Measurements from ENCODE around the gene APOOL.

Gene APOOL

DNA sequence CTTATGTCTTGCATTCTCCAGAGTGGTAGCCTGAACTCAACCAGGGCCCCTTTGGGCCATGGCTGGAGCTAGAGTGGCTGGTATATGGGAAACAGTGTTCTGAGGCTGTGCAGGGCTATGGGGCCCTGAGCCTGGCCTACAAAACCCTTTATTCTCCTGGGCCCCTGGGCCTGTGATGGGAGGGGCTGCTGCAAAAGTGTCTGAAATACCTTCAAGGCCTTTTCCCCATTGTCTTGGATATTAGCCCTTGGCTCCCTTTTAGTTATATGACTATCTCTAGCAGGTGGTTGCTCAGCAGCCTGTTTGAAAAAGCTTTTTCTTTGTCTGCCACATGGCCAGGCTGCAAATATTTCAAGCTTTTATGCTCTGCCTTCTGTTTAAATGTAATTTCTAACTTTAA is 22.5 kb downstream of the APOOL start:
- no peaks in the 10 kb centered on the region; the same call in 1 of the 2 replicates for H3K36me3 ChIP-seq (ENCODE audit: insufficient read depth, low read length)
- no peak overlapping the region for H3K4me3 ChIP-seq (ENCODE audit: low read depth, low read length, poor library complexity, severe bottlenecking)
- no peaks in the 10 kb centered on the region for H3K27me3 ChIP-seq (ENCODE audit: insufficient read depth, low read length)
- no peak overlapping the region for H2AFZ ChIP-seq (ENCODE audit: low read length)
- no peaks in the 10 kb centered on the region for H4K20me1 ChIP-seq (ENCODE audit: insufficient read depth, low read length)
- H3K9me2 ChIP-seq (ENCODE audit: low read depth, low read length): no peaks in the 10 kb centered on the region
- no peaks in the 10 kb centered on the region for H3K79me2 ChIP-seq (ENCODE audit: insufficient read depth, low read length)
- TF ChIP-seq, protein P1, sequence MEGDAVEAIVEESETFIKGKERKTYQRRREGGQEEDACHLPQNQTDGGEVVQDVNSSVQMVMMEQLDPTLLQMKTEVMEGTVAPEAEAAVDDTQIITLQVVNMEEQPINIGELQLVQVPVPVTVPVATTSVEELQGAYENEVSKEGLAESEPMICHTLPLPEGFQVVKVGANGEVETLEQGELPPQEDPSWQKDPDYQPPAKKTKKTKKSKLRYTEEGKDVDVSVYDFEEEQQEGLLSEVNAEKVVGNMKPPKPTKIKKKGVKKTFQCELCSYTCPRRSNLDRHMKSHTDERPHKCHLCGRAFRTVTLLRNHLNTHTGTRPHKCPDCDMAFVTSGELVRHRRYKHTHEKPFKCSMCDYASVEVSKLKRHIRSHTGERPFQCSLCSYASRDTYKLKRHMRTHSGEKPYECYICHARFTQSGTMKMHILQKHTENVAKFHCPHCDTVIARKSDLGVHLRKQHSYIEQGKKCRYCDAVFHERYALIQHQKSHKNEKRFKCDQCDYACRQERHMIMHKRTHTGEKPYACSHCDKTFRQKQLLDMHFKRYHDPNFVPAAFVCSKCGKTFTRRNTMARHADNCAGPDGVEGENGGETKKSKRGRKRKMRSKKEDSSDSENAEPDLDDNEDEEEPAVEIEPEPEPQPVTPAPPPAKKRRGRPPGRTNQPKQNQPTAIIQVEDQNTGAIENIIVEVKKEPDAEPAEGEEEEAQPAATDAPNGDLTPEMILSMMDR (IDR thresholded peaks at IDR 0.05; ENCODE audit: low read length): no peak
- TF ChIP-seq EZH2 (IDR thresholded peaks at IDR 0.05; ENCODE audit: borderline replicate concordance, low read length): no peak
- no peak overlapping the region for H3K4me2 ChIP-seq (ENCODE audit: low read length)
- no peaks in the 10 kb centered on the region for H3K9me3 ChIP-seq (ENCODE audit: low read length)
- H3F3A ChIP-seq (ENCODE audit: insufficient read depth, low read length): no peaks in the 10 kb centered on the region
- H3K4me1 ChIP-seq (ENCODE audit: insufficient read depth, low read length, severe bottlenecking): no peaks in the 10 kb centered on the region
- no peak overlapping the region for H3K9ac ChIP-seq (ENCODE audit: low read length)
- H3K27ac ChIP-seq (ENCODE audit: low read depth, low read length, poor library complexity, severe bottlenecking): no peak overlapping the region

DNA sequence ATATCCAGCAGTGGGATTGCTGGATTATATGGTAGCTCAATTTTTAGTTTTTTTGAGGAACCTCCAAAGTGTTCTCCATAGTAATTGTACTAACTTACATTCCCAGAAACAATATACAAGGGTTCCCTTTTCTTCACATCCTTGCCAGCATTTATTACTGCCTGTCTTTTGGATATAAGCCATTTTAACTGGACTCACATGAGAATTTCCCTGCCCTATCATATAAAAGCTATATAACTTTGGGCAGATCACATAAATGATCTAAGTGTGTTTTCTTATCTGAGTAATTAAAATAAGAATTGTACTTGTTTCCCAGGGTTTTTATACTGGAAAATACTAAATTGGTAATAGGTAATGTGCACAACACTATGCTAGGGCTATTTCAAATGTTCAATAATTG is 25.4 kb downstream of the APOOL start:
- no peak overlapping the region for H3K27ac ChIP-seq (ENCODE audit: low read depth, low read length, poor library complexity, severe bottlenecking)
- no peaks in the 10 kb centered on the region for H3K9me2 ChIP-seq (ENCODE audit: low read depth, low read length)
- H3K9me3 ChIP-seq (ENCODE audit: low read length): no peaks in the 10 kb centered on the region
- TF ChIP-seq, protein P1 (IDR thresholded peaks at IDR 0.05; ENCODE audit: low read length): no peak
- TF ChIP-seq EZH2 (IDR thresholded peaks at IDR 0.05; ENCODE audit: borderline replicate concordance, low read length): no peak
- H4K20me1 ChIP-seq (ENCODE audit: insufficient read depth, low read length): no peaks in the 10 kb centered on the region
- no peaks in the 10 kb centered on the region for H3K36me3 ChIP-seq (ENCODE audit: insufficient read depth, low read length)
- H3K79me2 ChIP-seq (ENCODE audit: insufficient read depth, low read length): no peaks in the 10 kb centered on the region
- H3K27me3 ChIP-seq (ENCODE audit: insufficient read depth, low read length): no peaks in the 10 kb centered on the region
- H3F3A ChIP-seq (ENCODE audit: insufficient read depth, low read length): no peaks in the 10 kb centered on the region
- H2AFZ ChIP-seq (ENCODE audit: low read length): no peak overlapping the region
- no peak overlapping the region for H3K4me2 ChIP-seq (ENCODE audit: low read length)
- H3K4me1 ChIP-seq (ENCODE audit: insufficient read depth, low read length, severe bottlenecking): no peaks in the 10 kb centered on the region
- no peak overlapping the region for H3K4me3 ChIP-seq (ENCODE audit: low read depth, low read length, poor library complexity, severe bottlenecking)
- H3K9ac ChIP-seq (ENCODE audit: low read length): no peak overlapping the region

DNA sequence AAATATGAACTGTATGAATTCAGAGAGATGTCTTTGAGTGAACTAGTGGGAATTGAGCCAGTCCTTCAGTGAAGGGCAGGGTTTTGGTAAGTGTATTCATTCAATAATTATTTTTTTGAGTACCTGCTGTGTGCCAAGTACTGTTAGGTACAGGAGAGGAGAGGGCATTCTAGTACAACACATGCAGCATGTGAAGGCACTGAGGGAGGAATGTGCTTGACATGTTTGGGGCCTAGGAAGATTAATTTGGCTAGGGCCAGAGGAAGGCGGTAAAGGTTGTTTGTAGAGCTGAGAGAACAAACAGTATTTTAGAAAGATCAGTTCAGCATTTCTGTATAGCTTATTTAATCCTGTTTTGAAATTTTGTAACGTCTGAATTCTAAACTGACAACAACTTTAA is 27.8 kb downstream of the APOOL start:
- no peak for TF ChIP-seq EZH2 (IDR thresholded peaks at IDR 0.05; ENCODE audit: borderline replicate concordance, low read length)

DNA sequence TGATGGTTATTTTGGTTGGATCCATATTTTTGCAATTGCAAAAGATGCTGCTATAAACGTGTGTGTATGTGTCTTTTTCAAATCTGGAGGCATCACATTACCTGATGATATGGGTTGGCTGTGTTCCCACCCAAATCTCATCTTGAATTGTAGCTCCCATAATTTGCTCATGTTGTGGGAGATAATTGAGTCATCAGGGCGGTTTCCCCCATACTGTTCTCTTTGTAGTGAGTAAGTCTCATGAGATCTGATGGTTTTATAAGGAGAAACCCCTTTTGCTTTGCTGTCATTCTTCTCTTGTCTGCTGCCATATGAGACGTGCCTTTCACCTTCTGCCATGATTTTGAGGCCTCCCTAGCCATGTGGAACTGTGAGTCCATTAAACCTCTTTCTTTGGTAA is 33.4 kb downstream of the APOOL start:
- Histone ChIP-seq H3K27me3 (ENCODE audit: insufficient read depth, low read length) (no peaks in the 10 kb centered on the region), H3K27ac (ENCODE audit: low read depth, low read length, poor library complexity, severe bottlenecking) (no peak overlapping the region), H3K4me1 (ENCODE audit: insufficient read depth, low read length, severe bottlenecking) (no peaks in the 10 kb centered on the region), H2AFZ (ENCODE audit: low read length) (no peak overlapping the region), H4K20me1 (ENCODE audit: insufficient read depth, low read length) (no peaks in the 10 kb centered on the region), H3K9ac (ENCODE audit: low read length) (no peak overlapping the region), H3K79me2 (ENCODE audit: insufficient read depth, low read length) (no peaks in the 10 kb centered on the region), H3K4me3 (ENCODE audit: low read depth, low read length, poor library complexity, severe bottlenecking) (no peak overlapping the region), H3K4me2 (ENCODE audit: low read length) (no peak overlapping the region), H3K36me3 (ENCODE audit: insufficient read depth, low read length) (no peaks in the 10 kb centered on the region), H3K9me2 (ENCODE audit: low read depth, low read length) (no peaks in the 10 kb centered on the region), H3F3A (ENCODE audit: insufficient read depth, low read length) (no peaks in the 10 kb centered on the region), H3K9me3 (ENCODE audit: low read length) (no peaks in the 10 kb centered on the region)
- no peak for TF ChIP-seq EZH2 (IDR thresholded peaks at IDR 0.05; ENCODE audit: borderline replicate concordance, low read length)

More for the DNA sequence above, 27.8 kb downstream of the APOOL start:
- no peaks in the 10 kb centered on the region for H3K36me3 ChIP-seq (ENCODE audit: insufficient read depth, low read length)
- H3K27me3 ChIP-seq (ENCODE audit: insufficient read depth, low read length): no peaks in the 10 kb centered on the region
- no peaks in the 10 kb centered on the region for H3K4me1 ChIP-seq (ENCODE audit: insufficient read depth, low read length, severe bottlenecking)
- H3K9me3 ChIP-seq (ENCODE audit: low read length): no peaks in the 10 kb centered on the region
- no peak overlapping the region for H3K4me3 ChIP-seq (ENCODE audit: low read depth, low read length, poor library complexity, severe bottlenecking)
- H4K20me1 ChIP-seq (ENCODE audit: insufficient read depth, low read length): no peaks in the 10 kb centered on the region
- no peak overlapping the region for H3K4me2 ChIP-seq (ENCODE audit: low read length)
- no peak overlapping the region for H3K9ac ChIP-seq (ENCODE audit: low read length)
- no peaks in the 10 kb centered on the region for H3F3A ChIP-seq (ENCODE audit: insufficient read depth, low read length)
- no peaks in the 10 kb centered on the region for H3K79me2 ChIP-seq (ENCODE audit: insufficient read depth, low read length)
- H3K9me2 ChIP-seq (ENCODE audit: low read depth, low read length): no peaks in the 10 kb centered on the region
- no peak overlapping the region for H2AFZ ChIP-seq (ENCODE audit: low read length)
- no peak overlapping the region for H3K27ac ChIP-seq (ENCODE audit: low read depth, low read length, poor library complexity, severe bottlenecking)

All from OCI-LY1 (cell line).